HCT116 (cell line): ENCODE measurements around the gene C5orf63. TPM values are rescaled to one million over a fixed set of nuclear protein-coding genes. Genes with fewer than 3 reads are reported as not detected.

ENCODE experiments used
- ATAC-seq: fragments of 200-7000 bp; cut with Tn5 transposase; 2 replicates; pipeline ENCODE4 v1.9.1; 2020; ENCODE audit warnings: mild to moderate bottlenecking, moderate library complexity
- BruUV-seq: library from RNA; stranded (reverse); fragments of 400-500 nt; replicated peaks from 2 replicates; lab custom pipeline; 2021; lab: Mats Ljungman, UMichigan
- CTCF ChIA-PET: fragments of 300-600 bp; sonication (Branson Sonifier 250); formaldehyde crosslinking; loops from one replicate; lab custom pipeline; 2021; ENCODE audit warnings: antibody characterized with exemption; lab: Charles Lee
- POLR2A ChIA-PET: fragments of 300-600, 350-600 bp; sonication (Branson Sonifier 250); formaldehyde crosslinking; loops from one replicate; lab custom pipeline; 2021; ENCODE audit warnings: antibody characterized with exemption; lab: Charles Lee
- RAD21 ChIA-PET, 2 experiments: fragments of 300-600 bp; sonication (Branson Sonifier 250); formaldehyde crosslinking; loops; one replicate each; lab custom pipeline; 2023; ENCODE audit warnings: low total read pairs in 2 of 2; ENCODE audit not compliant: uncharacterized antibody in 2 of 2, unreplicated experiment in 2 of 2, low non-redundant PET in 1 of 2; lab: Charles Lee
- DNase-seq: peaks from one replicate; pipeline ENCODE4 v3.0.0-alpha.2; 2010; ENCODE audit warnings: low read depth, low spot score
- H2AFZ ChIP-seq: fragments of 200-600 bp; shearing (Covaris generic), sonication (generic); 2 replicates; pipeline ENCODE4 v1.6.1; 2017; ENCODE audit warnings: low read depth, mixed run types, mixed read lengths, antibody characterized with exemption, low read length; ENCODE audit not compliant: poor library complexity, severe bottlenecking
- H3K27ac ChIP-seq: 2 replicates; pipeline ENCODE4 v1.5.1; 2012; ENCODE audit warnings: low read depth, low read length
- H3K27me3 ChIP-seq: fragments of 200-600 bp; sonication (generic); 2 replicates; pipeline ENCODE4 v1.6.1; 2016; ENCODE audit warnings: mixed run types, low read length, mixed read lengths; ENCODE audit not compliant: insufficient read depth
- H3K36me3 ChIP-seq, 2 experiments: fragments of 200-500 bp in 1 of 2; fragments of 200-600 bp in 1 of 2; sonication (Bioruptor generic) in 1 of 2; sonication (generic) in 1 of 2; 2 replicates each; pipeline versions ENCODE4 v1.5.1 to v1.6.1; 2014 to 2016; ENCODE audit warnings: low read length in 2 of 2, inconsistent platforms in 1 of 2, mixed read lengths in 1 of 2, mixed run types in 1 of 2; ENCODE audit not compliant: insufficient read depth in 2 of 2, control insufficient read depth in 1 of 2
- H3K4me1 ChIP-seq, 2 experiments: fragments of 200-600 bp in 1 of 2; sonication (generic) in 1 of 2; 2 replicates each; pipeline versions ENCODE4 v1.5.1 to v1.6.1; 2012 to 2017; ENCODE audit warnings: low read length in 2 of 2, inconsistent platforms in 1 of 2, mild to moderate bottlenecking in 1 of 2, mixed read lengths in 1 of 2, mixed run types in 1 of 2, moderate library complexity in 1 of 2; ENCODE audit not compliant: insufficient read depth in 2 of 2, control insufficient read depth in 1 of 2
- H3K4me2 ChIP-seq: fragments of 200-600 bp; sonication (generic); 2 replicates; pipeline ENCODE4 v1.6.1; 2017; ENCODE audit warnings: mixed run types, low read length, mixed read lengths
- H3K4me3 ChIP-seq, 2 experiments: fragments of 200-600 bp in 1 of 2; sonication (generic) in 1 of 2; replicated peaks in 1 of 2; 2 replicates each; pipeline ENCODE4 v1.5.1; 2011 to 2016; ENCODE audit warnings: low read length in 2 of 2, control low read depth in 1 of 2, low read depth in 1 of 2, mild to moderate bottlenecking in 1 of 2, mixed read lengths in 1 of 2, mixed run types in 1 of 2
- H3K79me2 ChIP-seq: fragments of 200-600 bp; sonication (generic); 2 replicates; pipeline ENCODE4 v1.6.1; 2017; ENCODE audit warnings: mild to moderate bottlenecking, mixed run types, low read length, moderate library complexity, mixed read lengths; ENCODE audit not compliant: insufficient read depth
- H3K9ac ChIP-seq: fragments of 200-600 bp; sonication (generic); 2 replicates; pipeline ENCODE4 v1.6.1; 2016; ENCODE audit warnings: low read length, mixed read lengths
- H3K9me2 ChIP-seq: fragments of 200-600 bp; sonication (generic), shearing (Covaris generic); 2 replicates; pipeline ENCODE4 v1.6.1; 2017; ENCODE audit warnings: mixed run types, mild to moderate bottlenecking, moderate library complexity; ENCODE audit not compliant: insufficient read depth
- H3K9me3 ChIP-seq, 2 experiments: fragments of 200-500 bp in 1 of 2; fragments of 200-600 bp in 1 of 2; sonication (Bioruptor generic) in 1 of 2; sonication (generic) in 1 of 2; 2 replicates each; pipeline ENCODE4 v1.6.1; 2014 to 2017; ENCODE audit warnings: low read length in 2 of 2, mixed read lengths in 2 of 2, inconsistent platforms in 1 of 2, low read depth in 1 of 2, mild to moderate bottlenecking in 1 of 2, mixed run types in 1 of 2, moderate library complexity in 1 of 2; ENCODE audit not compliant: control insufficient read depth in 1 of 2, insufficient read depth in 1 of 2
- H4K20me1 ChIP-seq: fragments of 200-600 bp; sonication (generic), shearing (Covaris generic); 2 replicates; pipeline ENCODE4 v1.6.1; 2017; ENCODE audit warnings: mixed run types, mild to moderate bottlenecking, moderate library complexity; ENCODE audit not compliant: insufficient read depth
- CBX3 ChIP-seq: IDR thresholded peaks from 2 replicates; pipeline ENCODE4 v1.6.1; 2012; ENCODE audit warnings: low read depth
- CEBPB ChIP-seq: IDR thresholded peaks from 2 replicates; pipeline ENCODE4 v1.6.1; 2012; ENCODE audit warnings: low read depth
- ELF1 ChIP-seq: IDR thresholded peaks from 2 replicates; pipeline ENCODE4 v1.6.1; 2012; ENCODE audit warnings: low read depth, borderline replicate concordance
- FOSL1 ChIP-seq: IDR thresholded peaks from 2 replicates; pipeline ENCODE4 v1.6.1; 2012; ENCODE audit warnings: low read depth
- JUND ChIP-seq: IDR thresholded peaks from 2 replicates; pipeline ENCODE4 v1.6.1; 2012
- POLR2A ChIP-seq: IDR thresholded peaks from 2 replicates; pipeline ENCODE4 v1.7.0; 2011; ENCODE audit warnings: borderline replicate concordance; ENCODE audit not compliant: insufficient read depth, insufficient read length; ENCODE audit errors: extremely low read depth
- POLR2AphosphoS5 ChIP-seq: IDR thresholded peaks from 2 replicates; pipeline ENCODE4 v1.6.1; 2011; ENCODE audit warnings: mild to moderate bottlenecking, low read depth, low read length, moderate library complexity
- RAD21 ChIP-seq: IDR thresholded peaks from 2 replicates; pipeline ENCODE4 v1.6.1; 2012; ENCODE audit warnings: low read depth, mild to moderate bottlenecking
- SRF ChIP-seq: IDR thresholded peaks from 2 replicates; pipeline ENCODE4 v1.6.1; 2012; ENCODE audit warnings: low read depth
- TCF7L2 ChIP-seq: IDR thresholded peaks from 2 replicates; pipeline ENCODE4 v1.7.0; 2011; ENCODE audit warnings: borderline replicate concordance, inconsistent platforms; ENCODE audit not compliant: insufficient read depth, insufficient read length; ENCODE audit errors: extremely low read depth
- ZFX ChIP-seq: fragments of 450-650 bp; IDR thresholded peaks from 2 replicates; pipeline ENCODE4 v1.6.1; 2017
- intact Hi-C: fragments of 100-400 bp; cut with micrococcal nuclease; formaldehyde crosslinking; loops from 2 replicates; pipeline ENCODE4 v1.10.0; 2022
- total RNA-seq: library from RNA; stranded (reverse); gene quantifications from one replicate; pipeline ENCODE4 v1.2.1, GENCODE V29; 2021; ENCODE audit not compliant: unreplicated experiment
- TF ChIP-seq, protein P1 (sequence below): IDR thresholded peaks from 2 replicates; pipeline ENCODE4 v1.6.1; 2011; ENCODE audit warnings: mild to moderate bottlenecking, low read length, moderate library complexity; ENCODE audit not compliant: insufficient replicate concordance; ENCODE audit errors: extremely low read depth
- TF ChIP-seq, protein P2 (sequence below), 3 experiments: fragments of 200-600 bp in 1 of 3; sonication (generic) in 1 of 3; IDR thresholded peaks in 2 of 3; conservative IDR thresholded peaks in 1 of 3; 2 replicates each; pipeline ENCODE4 v1.5.1; 2012 to 2017; ENCODE audit warnings: low read depth in 2 of 3, low read length in 2 of 3, antibody characterized with exemption in 1 of 3, borderline replicate concordance in 1 of 3, control low read depth in 1 of 3, mild to moderate bottlenecking in 1 of 3, mixed read lengths in 1 of 3, mixed run types in 1 of 3, moderate library complexity in 1 of 3; ENCODE audit not compliant: insufficient read depth in 1 of 3

Gene C5orf63
- total RNA-seq, 1 experiment from 2014 or later = 4.4 TPM

DNA sequence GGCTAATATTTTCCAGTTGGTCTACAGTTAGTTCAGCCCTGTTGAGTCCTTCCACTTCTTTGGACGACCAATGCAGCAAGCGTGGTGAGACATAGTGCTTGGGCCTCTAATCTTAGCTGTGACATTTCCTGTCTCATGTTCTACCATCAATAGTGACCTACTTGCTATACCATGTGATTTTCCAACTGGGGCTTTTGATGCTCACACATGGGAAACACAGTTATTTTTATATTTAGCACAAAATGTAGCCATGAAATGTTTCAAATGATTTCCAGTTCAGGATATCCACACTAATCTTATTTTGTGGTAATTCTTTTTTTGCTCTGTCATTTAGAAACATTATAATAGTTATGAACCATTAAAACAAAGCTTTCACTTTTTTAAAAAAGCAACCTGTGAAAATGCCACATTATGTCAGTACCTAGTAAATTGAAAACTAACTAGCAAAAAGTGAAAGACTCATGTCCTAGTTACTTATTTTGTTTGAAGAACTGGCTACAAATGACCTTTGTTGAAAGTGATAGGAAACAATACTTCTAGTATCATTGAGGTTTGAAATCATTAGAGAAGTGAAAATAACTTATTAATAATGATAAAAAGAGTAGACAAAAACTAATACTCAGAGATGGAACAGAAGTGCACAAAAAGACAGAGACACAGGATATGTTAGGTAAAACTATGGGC, 61.2 kb downstream of the C5orf63 start:
- H3K9me2 ChIP-seq = no peaks in the 10 kb centered on the region
- no peak overlapping the region for H2AFZ ChIP-seq
- TF ChIP-seq TCF7L2 = no peak
- TF ChIP-seq ELF1 = no peak
- TF ChIP-seq, protein P1, sequence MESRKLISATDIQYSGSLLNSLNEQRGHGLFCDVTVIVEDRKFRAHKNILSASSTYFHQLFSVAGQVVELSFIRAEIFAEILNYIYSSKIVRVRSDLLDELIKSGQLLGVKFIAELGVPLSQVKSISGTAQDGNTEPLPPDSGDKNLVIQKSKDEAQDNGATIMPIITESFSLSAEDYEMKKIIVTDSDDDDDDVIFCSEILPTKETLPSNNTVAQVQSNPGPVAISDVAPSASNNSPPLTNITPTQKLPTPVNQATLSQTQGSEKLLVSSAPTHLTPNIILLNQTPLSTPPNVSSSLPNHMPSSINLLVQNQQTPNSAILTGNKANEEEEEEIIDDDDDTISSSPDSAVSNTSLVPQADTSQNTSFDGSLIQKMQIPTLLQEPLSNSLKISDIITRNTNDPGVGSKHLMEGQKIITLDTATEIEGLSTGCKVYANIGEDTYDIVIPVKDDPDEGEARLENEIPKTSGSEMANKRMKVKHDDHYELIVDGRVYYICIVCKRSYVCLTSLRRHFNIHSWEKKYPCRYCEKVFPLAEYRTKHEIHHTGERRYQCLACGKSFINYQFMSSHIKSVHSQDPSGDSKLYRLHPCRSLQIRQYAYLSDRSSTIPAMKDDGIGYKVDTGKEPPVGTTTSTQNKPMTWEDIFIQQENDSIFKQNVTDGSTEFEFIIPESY = no peak
- TF ChIP-seq SRF = no peak
- no peak for TF ChIP-seq CBX3
- TF ChIP-seq JUND = no peak
- TF ChIP-seq, protein P2, sequence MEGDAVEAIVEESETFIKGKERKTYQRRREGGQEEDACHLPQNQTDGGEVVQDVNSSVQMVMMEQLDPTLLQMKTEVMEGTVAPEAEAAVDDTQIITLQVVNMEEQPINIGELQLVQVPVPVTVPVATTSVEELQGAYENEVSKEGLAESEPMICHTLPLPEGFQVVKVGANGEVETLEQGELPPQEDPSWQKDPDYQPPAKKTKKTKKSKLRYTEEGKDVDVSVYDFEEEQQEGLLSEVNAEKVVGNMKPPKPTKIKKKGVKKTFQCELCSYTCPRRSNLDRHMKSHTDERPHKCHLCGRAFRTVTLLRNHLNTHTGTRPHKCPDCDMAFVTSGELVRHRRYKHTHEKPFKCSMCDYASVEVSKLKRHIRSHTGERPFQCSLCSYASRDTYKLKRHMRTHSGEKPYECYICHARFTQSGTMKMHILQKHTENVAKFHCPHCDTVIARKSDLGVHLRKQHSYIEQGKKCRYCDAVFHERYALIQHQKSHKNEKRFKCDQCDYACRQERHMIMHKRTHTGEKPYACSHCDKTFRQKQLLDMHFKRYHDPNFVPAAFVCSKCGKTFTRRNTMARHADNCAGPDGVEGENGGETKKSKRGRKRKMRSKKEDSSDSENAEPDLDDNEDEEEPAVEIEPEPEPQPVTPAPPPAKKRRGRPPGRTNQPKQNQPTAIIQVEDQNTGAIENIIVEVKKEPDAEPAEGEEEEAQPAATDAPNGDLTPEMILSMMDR (IDR thresholded peaks at IDR 0.05 in 2 of 3, conservative IDR thresholded peaks at IDR 0.05 in 1 of 3; ENCODE audit: borderline replicate concordance in 1 of 3, insufficient read depth in 1 of 3, low read depth in 2 of 3, low read length in 2 of 3) = no peak
- TF ChIP-seq POLR2A = no peak
- no peak for TF ChIP-seq POLR2AphosphoS5
- TF ChIP-seq ZFX = no peak
- no peak for TF ChIP-seq RAD21
- no peak for TF ChIP-seq FOSL1
- TF ChIP-seq CEBPB = no peak
- TF ChIP-seq, all 23 proteins: peak for 0
- Histone ChIP-seq H3K27ac (no peak overlapping the region), H4K20me1 (no peaks in the 10 kb centered on the region), H3K9ac (no peak overlapping the region), H3K4me3 (no peak overlapping the region), H3K27me3 (no peaks in the 10 kb centered on the region), H3K4me1 (no peaks in the 10 kb centered on the region), H3K4me2 (no peak overlapping the region), H3K79me2 (no peaks in the 10 kb centered on the region), H3K36me3 (no peaks in the 10 kb centered on the region), H3K9me3 (no peaks in the 10 kb centered on the region)
- POLR2A ChIA-PET = no interaction called here
- DNase-seq (no peak), ATAC-seq (no peak)
- CTCF ChIA-PET = no interaction called here
- intact Hi-C loops = no loop called here
- BruUV-seq = no TSS peak
- RAD21 ChIA-PET = no interaction called here
